Brain microvascular endothelial cell (primary cell): ENCODE measurements around the gene SPHK2.

Experiments used
- DNase-seq: peaks from one replicate; pipeline ENCODE4 v3.0.0-alpha.2; 2020
- H3K27ac ChIP-seq: fragments of 250-450 bp; sonication (Bioruptor Pico); 2 replicates; pipeline ENCODE4 v1.5.1; 2020; ENCODE audit warnings: mild to moderate bottlenecking, moderate library complexity
- H3K27me3 ChIP-seq: fragments of 250-450 bp; sonication (Bioruptor Pico); replicated peaks from 2 replicates; pipeline ENCODE4 v1.5.1; 2020; ENCODE audit warnings: mild to moderate bottlenecking
- H3K36me3 ChIP-seq: fragments of 250-450 bp; sonication (Bioruptor Pico); replicated peaks from 2 replicates; pipeline ENCODE4 v1.5.1; 2020; ENCODE audit warnings: mild to moderate bottlenecking
- H3K4me3 ChIP-seq: 2 replicates; pipeline ENCODE4 v1.5.1; 2011; ENCODE audit warnings: low read depth, mild to moderate bottlenecking, control low read depth, low read length, moderate library complexity
- CTCF ChIP-seq: IDR thresholded peaks from 2 replicates; pipeline ENCODE4 v1.5.1; 2011; ENCODE audit warnings: low read depth, mild to moderate bottlenecking, moderate library complexity, low read length, control low read depth, inconsistent platforms; ENCODE audit errors: missing control alignments
- in situ Hi-C: cut with HindIII; loops from 2 replicates; pipeline ENCODE4 v1.10.0; 2017; ENCODE audit warnings: low sequenced_read_pairs, low pct_ligation_motif_present

SPHK2 gene

GRCh38 chr19:48663667-48664066, 44.4 kb downstream of the SPHK2 start:
- TF ChIP-seq CTCF = no peak
- Histone ChIP-seq H3K27me3 (no peaks in the 10 kb centered on the region), H3K36me3 (no peaks in the 10 kb centered on the region), H3K4me3 (no peak overlapping the region), H3K27ac (no peak overlapping the region)
- DNase-seq = no peak
- in situ Hi-C loops = no loop called here

- Histone ChIP-seq H3K36me3 (no peaks in the 10 kb centered on the region), H3K4me3 (no peak overlapping the region), H3K27ac (no peak overlapping the region), H3K27me3 (no peaks in the 10 kb centered on the region)
- DNase-seq = no peak
- TF ChIP-seq CTCF = no peak
- in situ Hi-C loops = no loop called here
Measured at GRCh38 chr19:48664476-48664875, 45.2 kb downstream of the SPHK2 start.

GRCh38 chr19:48665786-48666185, 46.5 kb downstream of the SPHK2 start:
- in situ Hi-C loops = no loop called here
- TF ChIP-seq CTCF = no peak
- no peak overlapping the region for H3K4me3 ChIP-seq
- no peaks in the 10 kb centered on the region for H3K36me3 ChIP-seq
- H3K27ac ChIP-seq = no peak overlapping the region
- DNase-seq = no peak
- no peaks in the 10 kb centered on the region for H3K27me3 ChIP-seq

GRCh38 chr19:48668332-48668731, 49.0 kb downstream of the SPHK2 start:
- Histone ChIP-seq H3K36me3 (no peaks in the 10 kb centered on the region), H3K27ac (no peak overlapping the region), H3K27me3 (no peaks in the 10 kb centered on the region), H3K4me3 (no peak overlapping the region)
- in situ Hi-C loops = no loop called here
- DNase-seq = no peak
- TF ChIP-seq CTCF = no peak

- no peak for DNase-seq
- no peak for TF ChIP-seq CTCF
- in situ Hi-C loops = no loop called here
- Histone ChIP-seq H3K36me3 (no peaks in the 10 kb centered on the region), H3K4me3 (no peak overlapping the region), H3K27me3 (no peaks in the 10 kb centered on the region), H3K27ac (no peak overlapping the region)
Measured at GRCh38 chr19:48668761-48669160, 49.5 kb downstream of the SPHK2 start.

- no peak for TF ChIP-seq CTCF
- H3K27ac ChIP-seq = no peak overlapping the region
- in situ Hi-C loops = no loop called here
- DNase-seq = no peak
- no peaks in the 10 kb centered on the region for H3K27me3 ChIP-seq
- H3K4me3 ChIP-seq = no peak overlapping the region
- H3K36me3 ChIP-seq = no peaks in the 10 kb centered on the region
Measured at GRCh38 chr19:48669903-48670668, 50.8 kb downstream of the SPHK2 start.
